ENCODE measurements around the gene NPHS1.

DNA sequence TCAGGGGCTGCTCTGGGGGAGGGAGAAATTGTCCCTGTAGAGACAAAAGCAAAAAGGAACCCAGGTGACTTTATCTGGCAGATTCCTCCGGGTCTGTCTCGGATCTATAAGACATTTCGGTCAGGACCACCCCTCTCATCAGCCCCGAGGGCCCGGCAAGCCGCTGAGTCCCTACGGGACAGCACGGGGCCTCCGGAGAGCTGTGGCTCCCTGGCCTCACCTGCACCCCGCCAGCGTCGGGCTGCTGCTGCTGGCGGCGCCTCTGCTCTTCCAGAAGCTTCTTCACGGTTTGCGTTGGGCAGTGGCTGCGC is 46.1 kb upstream of the NPHS1 start:
- TF ChIP-seq, protein P1, sequence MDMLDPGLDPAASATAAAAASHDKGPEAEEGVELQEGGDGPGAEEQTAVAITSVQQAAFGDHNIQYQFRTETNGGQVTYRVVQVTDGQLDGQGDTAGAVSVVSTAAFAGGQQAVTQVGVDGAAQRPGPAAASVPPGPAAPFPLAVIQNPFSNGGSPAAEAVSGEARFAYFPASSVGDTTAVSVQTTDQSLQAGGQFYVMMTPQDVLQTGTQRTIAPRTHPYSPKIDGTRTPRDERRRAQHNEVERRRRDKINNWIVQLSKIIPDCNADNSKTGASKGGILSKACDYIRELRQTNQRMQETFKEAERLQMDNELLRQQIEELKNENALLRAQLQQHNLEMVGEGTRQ (IDR thresholded peaks at IDR 0.05; ENCODE audit: low read length): no peak
- TF ChIP-seq FOSL1 (IDR thresholded peaks at IDR 0.05; ENCODE audit: insufficient read depth, low read depth, low read length): no peak
- no peak for TF ChIP-seq EZH2 (IDR thresholded peaks at IDR 0.05; ENCODE audit: low read depth, low read length, severe bottlenecking)
- TF ChIP-seq MAX (IDR thresholded peaks at IDR 0.05): no peak
- TF ChIP-seq, protein P2, sequence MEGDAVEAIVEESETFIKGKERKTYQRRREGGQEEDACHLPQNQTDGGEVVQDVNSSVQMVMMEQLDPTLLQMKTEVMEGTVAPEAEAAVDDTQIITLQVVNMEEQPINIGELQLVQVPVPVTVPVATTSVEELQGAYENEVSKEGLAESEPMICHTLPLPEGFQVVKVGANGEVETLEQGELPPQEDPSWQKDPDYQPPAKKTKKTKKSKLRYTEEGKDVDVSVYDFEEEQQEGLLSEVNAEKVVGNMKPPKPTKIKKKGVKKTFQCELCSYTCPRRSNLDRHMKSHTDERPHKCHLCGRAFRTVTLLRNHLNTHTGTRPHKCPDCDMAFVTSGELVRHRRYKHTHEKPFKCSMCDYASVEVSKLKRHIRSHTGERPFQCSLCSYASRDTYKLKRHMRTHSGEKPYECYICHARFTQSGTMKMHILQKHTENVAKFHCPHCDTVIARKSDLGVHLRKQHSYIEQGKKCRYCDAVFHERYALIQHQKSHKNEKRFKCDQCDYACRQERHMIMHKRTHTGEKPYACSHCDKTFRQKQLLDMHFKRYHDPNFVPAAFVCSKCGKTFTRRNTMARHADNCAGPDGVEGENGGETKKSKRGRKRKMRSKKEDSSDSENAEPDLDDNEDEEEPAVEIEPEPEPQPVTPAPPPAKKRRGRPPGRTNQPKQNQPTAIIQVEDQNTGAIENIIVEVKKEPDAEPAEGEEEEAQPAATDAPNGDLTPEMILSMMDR (IDR thresholded peaks at IDR 0.05; ENCODE audit: control extremely low read depth in 1 of 3, insufficient read depth in 1 of 3, low read depth in 1 of 3, low read length in 3 of 3): no peak
- no peak for TF ChIP-seq CEBPB (IDR thresholded peaks at IDR 0.05; ENCODE audit: low read depth, low read length)
- no peak for TF ChIP-seq NANOG (IDR thresholded peaks at IDR 0.05; ENCODE audit: insufficient read depth, low read depth, low read length, poor library complexity, severe bottlenecking)
- TF ChIP-seq POLR2AphosphoS5 (IDR thresholded peaks at IDR 0.05; ENCODE audit: low read depth, low read length): no peak
- no peak for TF ChIP-seq SP1 (IDR thresholded peaks at IDR 0.05; ENCODE audit: low read depth, low read length)
- TF ChIP-seq YY1 (IDR thresholded peaks at IDR 0.05; ENCODE audit: low read depth, low read length): no peak
- no peak for TF ChIP-seq MAFK (IDR thresholded peaks at IDR 0.05; ENCODE audit: low read depth, low read length)
